Body of pancreas (tissue), 4 donors: ENCODE measurements around the gene TINCR.

Source experiments
- POLR2A ChIP-seq, 3 donors: fragments of 450-650 bp; IDR thresholded peaks; one replicate each; pipeline ENCODE4 v1.6.1; 2016; ENCODE audit warnings: antibody characterized with exemption in 3 of 3, mild to moderate bottlenecking in 2 of 3
- TF ChIP-seq, protein P1 (sequence below), 7 experiments: fragments of 450-650 bp in 4 of 7; fragments of 200-600 bp in 3 of 7; sonication (generic) in 3 of 7; IDR thresholded peaks; one replicate each; pipeline ENCODE4 v1.5.1; 2016 to 2019; ENCODE audit warnings: antibody characterized with exemption in 7 of 7

- TF ChIP-seq, protein P1, sequence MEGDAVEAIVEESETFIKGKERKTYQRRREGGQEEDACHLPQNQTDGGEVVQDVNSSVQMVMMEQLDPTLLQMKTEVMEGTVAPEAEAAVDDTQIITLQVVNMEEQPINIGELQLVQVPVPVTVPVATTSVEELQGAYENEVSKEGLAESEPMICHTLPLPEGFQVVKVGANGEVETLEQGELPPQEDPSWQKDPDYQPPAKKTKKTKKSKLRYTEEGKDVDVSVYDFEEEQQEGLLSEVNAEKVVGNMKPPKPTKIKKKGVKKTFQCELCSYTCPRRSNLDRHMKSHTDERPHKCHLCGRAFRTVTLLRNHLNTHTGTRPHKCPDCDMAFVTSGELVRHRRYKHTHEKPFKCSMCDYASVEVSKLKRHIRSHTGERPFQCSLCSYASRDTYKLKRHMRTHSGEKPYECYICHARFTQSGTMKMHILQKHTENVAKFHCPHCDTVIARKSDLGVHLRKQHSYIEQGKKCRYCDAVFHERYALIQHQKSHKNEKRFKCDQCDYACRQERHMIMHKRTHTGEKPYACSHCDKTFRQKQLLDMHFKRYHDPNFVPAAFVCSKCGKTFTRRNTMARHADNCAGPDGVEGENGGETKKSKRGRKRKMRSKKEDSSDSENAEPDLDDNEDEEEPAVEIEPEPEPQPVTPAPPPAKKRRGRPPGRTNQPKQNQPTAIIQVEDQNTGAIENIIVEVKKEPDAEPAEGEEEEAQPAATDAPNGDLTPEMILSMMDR (IDR thresholded peaks at IDR 0.05): no peak
- no peak for TF ChIP-seq POLR2A (IDR thresholded peaks at IDR 0.05)
Observed at GRCh38 chr19:5558101-5558621, 9.6 kb downstream of the TINCR start.
